ENCODE measurements around the gene PARD3.

PARD3 gene

GRCh38 chr10:34340934-34341333, 474.2 kb downstream of the PARD3 start:
- no peak for DNase-seq (ENCODE audit: low read depth)

DNA sequence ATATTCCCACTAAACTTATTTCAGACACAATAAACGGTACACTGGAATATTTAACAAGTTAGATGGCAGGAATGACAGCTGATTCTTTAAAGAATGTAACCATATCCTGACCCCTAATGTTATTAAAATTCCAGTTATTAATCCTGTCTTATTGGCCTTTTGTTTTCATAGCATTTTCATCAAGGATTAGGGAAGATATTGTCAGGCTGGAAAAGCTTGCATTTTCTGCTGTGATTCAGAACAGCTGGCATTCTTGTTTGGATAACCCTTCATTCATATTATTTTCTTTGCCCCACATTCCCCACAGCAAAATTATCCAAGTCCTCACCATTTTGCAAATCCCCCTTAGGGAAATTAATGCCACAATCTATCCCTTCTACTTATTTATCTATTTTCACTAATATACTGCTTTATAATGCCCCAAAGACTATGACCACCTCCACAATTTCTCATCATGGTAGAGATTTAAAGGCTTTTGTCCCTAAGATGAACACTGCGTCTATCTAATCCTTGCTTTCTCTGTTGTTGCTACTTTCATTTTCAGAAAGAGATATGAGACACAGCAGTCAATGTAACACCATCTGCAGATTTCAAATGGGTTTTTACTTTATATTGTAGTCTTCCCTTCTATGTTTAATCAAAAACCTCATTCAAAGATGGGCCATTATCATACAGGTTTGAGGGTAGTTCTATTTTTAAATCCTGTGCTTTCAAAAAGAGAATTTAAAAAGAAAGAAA, 475.1 kb downstream of the PARD3 start:
- DNase-seq (ENCODE audit: low read depth), result no peak

DNA sequence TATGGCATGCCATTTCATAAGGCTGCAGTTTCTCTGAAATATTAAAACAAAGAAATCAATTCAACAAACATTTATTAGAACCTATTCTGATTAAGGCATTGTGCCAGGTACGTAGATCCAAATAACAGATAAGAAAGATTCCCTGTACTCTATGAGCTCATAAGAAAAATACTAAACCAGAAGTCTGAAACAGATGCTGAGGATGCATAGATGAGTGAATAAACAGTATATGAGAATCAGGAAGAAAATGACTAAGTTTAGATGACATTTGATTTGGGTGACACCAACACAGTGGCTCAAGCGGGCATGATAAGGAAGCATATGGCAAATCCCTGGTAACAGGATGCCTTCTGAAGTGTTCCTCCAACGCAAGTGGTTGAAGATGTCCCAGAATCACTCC, 477.2 kb downstream of the PARD3 start:
- no peak for DNase-seq (ENCODE audit: low read depth)

- no peak for DNase-seq (ENCODE audit: low read depth)
These were observed 479.0 kb downstream of the PARD3 start for GRCh38 chr10:34335960-34336690.

DNA sequence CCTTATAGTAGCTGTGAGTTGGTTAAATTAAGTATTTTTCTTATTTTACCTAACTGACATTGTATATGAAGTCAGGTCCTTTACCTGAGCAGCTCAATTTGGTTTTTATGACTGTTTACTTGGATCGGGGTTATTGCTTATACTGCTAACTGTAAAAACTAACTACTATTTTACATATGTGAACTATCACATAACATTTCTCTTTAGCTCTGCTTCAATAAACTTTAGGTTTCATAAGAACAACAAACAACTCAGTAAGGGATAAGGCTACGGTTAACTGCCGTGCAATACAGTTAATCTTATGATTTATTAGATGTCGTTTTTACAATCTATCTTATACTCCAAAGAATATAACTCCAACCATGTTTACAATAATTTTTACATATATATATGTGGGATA, 480.2 kb downstream of the PARD3 start:
- DNase-seq (ENCODE audit: low read depth), result no peak

- no peak for DNase-seq (ENCODE audit: low read depth)
These were observed 481.6 kb downstream of the PARD3 start for GRCh38 chr10:34333513-34333912.

DNA sequence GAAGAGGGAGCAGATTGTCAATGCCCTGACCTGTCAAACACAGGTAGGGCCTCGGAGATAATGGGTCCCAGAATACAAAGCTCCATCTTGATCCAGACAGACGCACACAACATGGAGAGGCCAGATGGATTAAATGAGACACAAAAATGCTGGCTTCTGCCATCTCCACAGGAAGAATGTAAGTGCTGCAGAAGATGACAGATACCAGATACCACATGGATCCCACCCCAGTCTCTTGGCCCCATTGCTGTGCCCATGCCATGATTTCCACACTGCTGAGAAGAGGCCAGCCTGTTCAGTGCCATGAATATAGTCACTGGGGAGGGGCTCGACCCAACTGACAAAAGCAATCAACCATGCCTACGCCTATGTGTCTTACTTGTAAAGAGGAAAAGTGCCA, 487.9 kb downstream of the PARD3 start:
- DNase-seq (ENCODE audit: low read depth), result no peak

DNA sequence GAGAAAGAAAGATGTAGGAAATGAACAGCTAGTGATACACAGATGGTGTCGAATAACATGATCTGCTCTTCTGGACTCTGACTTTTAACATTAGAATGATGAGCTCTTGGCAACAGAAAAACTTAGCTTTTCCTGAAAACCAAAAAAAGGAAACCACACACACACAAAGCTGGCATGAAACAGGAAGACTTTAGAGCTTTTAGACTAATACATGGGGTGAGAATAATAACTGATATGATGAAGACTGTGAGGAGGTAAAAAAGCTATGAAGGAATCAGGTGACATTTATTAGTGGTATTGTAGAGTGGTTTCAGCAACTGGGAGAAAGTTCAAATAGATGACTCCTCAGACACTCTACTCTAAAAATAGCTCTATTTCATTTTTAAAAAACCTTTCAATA, 491.9 kb downstream of the PARD3 start:
- no peak for DNase-seq (ENCODE audit: low read depth)

- DNase-seq (ENCODE audit: low read depth), result no peak
These were observed 494.8 kb downstream of the PARD3 start for GRCh38 chr10:34320265-34320664.

DNA sequence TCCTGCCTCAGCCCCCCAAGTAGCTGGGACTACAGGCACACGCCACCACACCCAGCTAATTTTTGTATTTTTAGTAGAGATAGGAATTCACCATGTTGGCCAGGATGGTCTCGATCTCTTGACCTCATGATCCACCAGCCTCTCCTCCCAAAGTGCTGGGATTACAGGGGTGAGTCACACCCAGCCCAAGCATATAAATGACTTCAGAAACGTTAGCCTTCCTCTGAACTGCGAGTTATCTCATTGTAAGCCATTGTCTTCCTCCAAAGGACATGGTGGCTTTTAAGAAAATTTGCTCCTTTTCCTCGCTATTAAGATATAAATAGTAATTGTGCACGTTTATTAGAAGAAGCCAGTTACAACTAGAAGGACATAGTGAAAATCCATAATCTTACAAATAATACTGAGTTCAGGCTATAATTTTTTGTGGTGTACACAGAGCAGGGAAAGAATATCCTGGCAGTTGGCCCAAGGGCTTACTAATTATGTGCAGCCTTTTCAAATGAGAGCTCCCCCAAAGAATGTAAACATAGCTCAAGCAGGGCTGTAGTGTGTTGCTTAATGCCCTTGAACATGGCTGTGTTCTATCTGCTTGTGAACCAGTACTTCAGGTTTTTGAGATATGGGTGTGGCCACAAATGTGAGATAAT, 495.8 kb downstream of the PARD3 start:
- peak; percentile 85 for DNase-seq (ENCODE audit: low read depth)

DNA sequence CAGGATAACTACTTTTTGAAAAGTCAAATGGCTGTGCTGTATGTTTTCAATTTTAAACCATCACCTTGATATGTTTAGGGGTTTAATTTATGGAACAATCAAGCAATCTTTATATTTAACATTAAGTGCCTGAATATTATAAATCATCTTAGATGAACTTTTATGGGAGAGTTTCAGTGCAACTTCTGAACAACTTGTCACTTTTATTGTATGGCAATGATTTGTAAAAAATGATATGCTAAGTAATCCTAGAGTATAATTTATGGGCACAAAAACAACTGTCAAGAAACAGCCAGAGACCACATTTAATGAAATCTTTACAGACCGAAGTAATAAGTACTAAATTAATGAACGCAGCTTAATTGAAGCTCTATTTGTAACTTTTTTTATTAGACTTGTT, 498.9 kb downstream of the PARD3 start:
- no peak for DNase-seq (ENCODE audit: low read depth)

DNA sequence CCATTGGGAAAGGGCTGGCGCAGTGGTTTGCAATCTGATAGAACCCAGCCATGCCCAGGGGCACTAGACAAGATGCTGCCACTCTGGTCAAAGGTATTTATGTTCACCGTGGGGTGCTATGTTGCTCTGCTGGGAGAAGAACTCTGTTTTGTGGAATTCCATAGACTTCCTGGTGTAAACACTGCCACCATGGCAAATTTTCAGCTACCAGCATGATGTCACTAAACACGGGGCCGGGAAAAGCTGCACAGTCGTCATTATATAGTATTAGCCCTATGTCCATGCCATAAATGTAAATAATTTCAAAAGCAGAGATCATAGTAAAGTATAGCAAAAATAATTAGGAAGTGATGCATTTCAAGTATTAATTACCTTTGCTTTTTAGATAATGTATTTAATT, 500.6 kb downstream of the PARD3 start:
- DNase-seq (ENCODE audit: low read depth), result no peak

- no peak for DNase-seq (ENCODE audit: low read depth)
These were observed 501.2 kb downstream of the PARD3 start for GRCh38 chr10:34313888-34314287.

DNA sequence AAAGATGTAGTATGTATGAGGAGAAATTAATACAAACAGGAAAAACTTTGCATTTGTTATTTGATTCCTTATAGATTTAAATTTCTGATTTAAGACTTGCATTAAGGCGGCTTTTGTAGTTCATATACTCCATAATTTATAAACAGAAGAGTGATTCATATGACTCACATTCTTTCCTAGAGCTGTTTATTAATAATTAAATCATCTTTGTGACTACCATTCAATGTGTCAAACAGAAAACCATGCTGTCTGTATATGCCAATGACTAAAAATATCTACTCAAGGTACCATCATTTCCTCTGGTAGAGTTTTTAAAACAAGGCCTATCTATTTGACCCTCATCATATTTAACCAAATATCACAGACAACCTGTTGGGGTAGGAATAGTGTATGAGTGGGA, 501.7 kb downstream of the PARD3 start:
- no peak for DNase-seq (ENCODE audit: low read depth)

DNA sequence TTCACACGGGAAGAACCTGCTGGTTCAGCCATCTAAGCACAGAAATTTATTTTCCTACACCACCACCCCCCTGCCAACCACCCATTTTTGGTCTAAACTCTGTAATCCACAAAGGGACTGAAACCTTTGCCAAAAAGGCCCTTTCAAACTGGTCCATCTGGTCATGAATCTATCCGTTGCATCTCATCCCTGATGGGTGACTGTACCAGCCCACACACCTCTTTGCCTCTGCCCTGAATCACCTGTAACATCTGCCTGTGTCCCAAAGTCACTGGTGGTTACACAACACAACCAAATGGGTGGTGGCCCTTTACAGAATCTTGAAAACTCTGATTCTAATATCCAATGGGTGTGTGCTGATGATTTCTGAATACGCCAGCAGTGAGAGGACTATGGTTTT, 503.4 kb downstream of the PARD3 start:
- DNase-seq (ENCODE audit: low read depth), result no peak

- no peak for DNase-seq (ENCODE audit: low read depth)
These were observed 504.9 kb downstream of the PARD3 start for GRCh38 chr10:34310234-34310633.

GRCh38 chr10:34305189-34305588, 509.9 kb downstream of the PARD3 start:
- DNase-seq (ENCODE audit: low read depth), result no peak

- DNase-seq (ENCODE audit: low read depth), result no peak
These were observed 512.1 kb downstream of the PARD3 start for GRCh38 chr10:34303022-34303421.

GRCh38 chr10:34299105-34299611, 515.9 kb downstream of the PARD3 start:
- DNase-seq (ENCODE audit: low read depth), result no peak

DNA sequence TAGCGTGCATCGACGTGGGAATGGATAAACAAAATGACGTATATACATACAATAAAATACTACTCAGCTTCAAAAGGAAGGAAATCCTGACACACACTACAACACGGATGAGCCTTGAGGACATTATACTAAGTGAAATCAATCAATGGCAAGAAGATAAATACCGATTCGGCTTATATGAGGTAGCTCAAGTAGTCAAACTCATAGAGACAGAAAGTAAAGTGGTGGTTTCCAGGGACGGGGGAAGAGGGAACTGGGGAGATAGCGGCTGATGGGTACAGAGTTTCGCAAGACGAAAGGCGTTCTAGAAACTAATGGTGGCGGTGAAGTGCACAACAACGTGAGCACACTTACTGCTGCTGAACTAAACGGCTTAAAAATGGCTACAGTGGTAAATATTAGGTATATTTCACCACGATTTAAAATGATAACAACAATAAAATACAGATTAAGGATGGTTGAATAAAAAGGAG, 516.7 kb downstream of the PARD3 start:
- DNase-seq (ENCODE audit: low read depth), result no peak

GRCh38 chr10:34297541-34298345, 517.4 kb downstream of the PARD3 start:
- DNase-seq (ENCODE audit: low read depth), result no peak

GRCh38 chr10:34295142-34295548, 520.0 kb downstream of the PARD3 start:
- DNase-seq (ENCODE audit: low read depth), result peak; percentile 74
